Transverse colon (tissue), 3 donors: ENCODE data around the gene MILR1.

Source experiments
- EP300 ChIP-seq: sonication (generic); formaldehyde crosslinking; IDR thresholded peaks from one replicate; pipeline ENCODE4 v1.6.1; 2017; ENCODE audit warnings: antibody characterized with exemption, low read depth
- POLR2A ChIP-seq: fragments of 450-650 bp; IDR thresholded peaks from one replicate; pipeline ENCODE4 v1.6.1; 2016; ENCODE audit warnings: antibody characterized with exemption, mild to moderate bottlenecking, moderate library complexity
- TF ChIP-seq, protein P1 (sequence below), 5 experiments: fragments of 200-600 bp in 3 of 5; fragments of 450-650 bp in 2 of 5; sonication (generic) in 3 of 5; IDR thresholded peaks; 1 replicate in 2 of 5; 2 replicates in 3 of 5; pipeline ENCODE4 v1.5.1; 2016 to 2017; ENCODE audit warnings: antibody characterized with exemption in 5 of 5, inconsistent platforms in 3 of 5, mild to moderate bottlenecking in 2 of 5, moderate library complexity in 1 of 5

DNA sequence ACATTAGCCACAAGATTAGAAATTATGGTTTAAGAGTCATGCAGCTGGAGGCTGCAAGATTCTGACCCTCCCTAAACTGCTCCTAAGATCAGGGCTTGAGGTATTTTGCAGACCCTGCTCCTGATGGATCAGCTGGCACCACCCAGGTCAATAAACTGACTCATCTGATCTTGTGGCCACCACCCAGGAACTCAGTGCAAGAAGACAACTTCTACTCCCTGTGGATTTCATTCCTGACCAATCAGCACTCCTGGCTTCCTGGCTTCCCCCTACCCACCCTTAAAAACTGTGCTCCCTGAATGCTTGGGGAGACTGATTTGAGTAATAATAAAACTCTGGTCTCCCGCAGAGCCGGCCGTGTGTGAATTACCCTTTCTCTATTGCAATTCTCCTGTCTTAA, 25.0 kb upstream of the MILR1 start:
- TF ChIP-seq, protein P1, sequence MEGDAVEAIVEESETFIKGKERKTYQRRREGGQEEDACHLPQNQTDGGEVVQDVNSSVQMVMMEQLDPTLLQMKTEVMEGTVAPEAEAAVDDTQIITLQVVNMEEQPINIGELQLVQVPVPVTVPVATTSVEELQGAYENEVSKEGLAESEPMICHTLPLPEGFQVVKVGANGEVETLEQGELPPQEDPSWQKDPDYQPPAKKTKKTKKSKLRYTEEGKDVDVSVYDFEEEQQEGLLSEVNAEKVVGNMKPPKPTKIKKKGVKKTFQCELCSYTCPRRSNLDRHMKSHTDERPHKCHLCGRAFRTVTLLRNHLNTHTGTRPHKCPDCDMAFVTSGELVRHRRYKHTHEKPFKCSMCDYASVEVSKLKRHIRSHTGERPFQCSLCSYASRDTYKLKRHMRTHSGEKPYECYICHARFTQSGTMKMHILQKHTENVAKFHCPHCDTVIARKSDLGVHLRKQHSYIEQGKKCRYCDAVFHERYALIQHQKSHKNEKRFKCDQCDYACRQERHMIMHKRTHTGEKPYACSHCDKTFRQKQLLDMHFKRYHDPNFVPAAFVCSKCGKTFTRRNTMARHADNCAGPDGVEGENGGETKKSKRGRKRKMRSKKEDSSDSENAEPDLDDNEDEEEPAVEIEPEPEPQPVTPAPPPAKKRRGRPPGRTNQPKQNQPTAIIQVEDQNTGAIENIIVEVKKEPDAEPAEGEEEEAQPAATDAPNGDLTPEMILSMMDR (IDR thresholded peaks at IDR 0.05) = no peak
- TF ChIP-seq POLR2A (no peak), EP300 (no peak)
